Measurements from ENCODE around the gene PTPRG. TPM values are rescaled to one million over a fixed set of nuclear protein-coding genes. Genes with fewer than 3 reads are reported as not detected.

The PTPRG gene
- polyA plus RNA-seq, 3 donors = not detected

DNA sequence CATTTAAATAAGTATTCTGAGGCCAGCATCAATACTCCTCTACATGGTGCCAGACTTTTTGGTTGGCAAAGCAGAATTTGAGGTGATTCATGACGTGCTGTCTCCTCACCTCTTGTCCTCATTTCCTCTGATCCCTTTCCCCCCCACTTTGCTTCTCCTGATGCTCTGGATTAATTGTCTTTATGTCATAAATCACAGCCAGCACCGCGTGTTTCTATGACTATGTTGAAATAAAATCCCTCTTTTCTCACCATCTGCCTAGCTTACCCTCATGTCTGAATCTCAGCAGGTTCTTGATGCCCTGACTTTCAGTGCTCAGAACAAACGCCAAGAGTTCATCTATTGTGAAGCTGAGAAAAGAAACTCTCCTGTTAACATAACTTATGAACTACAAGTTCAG is 19.7 kb upstream of the PTPRG start:
- no peaks in the 10 kb centered on the region for H3K9me3 ChIP-seq (replicated peaks in 1 of 2; ENCODE audit: control insufficient read depth in 1 of 2, insufficient read depth in 1 of 2, low read length in 2 of 2)
- no peak overlapping the region for H3K4me3 ChIP-seq (replicated peaks in 1 of 3; ENCODE audit: low read depth in 2 of 3, low read length in 3 of 3)
- intact Hi-C loops (cut with micrococcal nuclease) = no loop called here
- no peaks in the 10 kb centered on the region for H3K79me2 ChIP-seq (ENCODE audit: insufficient read depth, low read length)
- H3K27ac ChIP-seq (ENCODE audit: low read depth in 1 of 2, low read length in 2 of 2) = no peak overlapping the region
- H2AFZ ChIP-seq (ENCODE audit: insufficient read depth, low read depth, low read length, poor library complexity, severe bottlenecking) = no peak overlapping the region
- H3K4me1 ChIP-seq (ENCODE audit: control insufficient read depth in 1 of 2, insufficient read depth in 2 of 2, low read length in 2 of 2) = no peaks in the 10 kb centered on the region
- no peaks in the 10 kb centered on the region for H4K20me1 ChIP-seq (ENCODE audit: insufficient read depth, low read length)
- TF ChIP-seq, protein P1, sequence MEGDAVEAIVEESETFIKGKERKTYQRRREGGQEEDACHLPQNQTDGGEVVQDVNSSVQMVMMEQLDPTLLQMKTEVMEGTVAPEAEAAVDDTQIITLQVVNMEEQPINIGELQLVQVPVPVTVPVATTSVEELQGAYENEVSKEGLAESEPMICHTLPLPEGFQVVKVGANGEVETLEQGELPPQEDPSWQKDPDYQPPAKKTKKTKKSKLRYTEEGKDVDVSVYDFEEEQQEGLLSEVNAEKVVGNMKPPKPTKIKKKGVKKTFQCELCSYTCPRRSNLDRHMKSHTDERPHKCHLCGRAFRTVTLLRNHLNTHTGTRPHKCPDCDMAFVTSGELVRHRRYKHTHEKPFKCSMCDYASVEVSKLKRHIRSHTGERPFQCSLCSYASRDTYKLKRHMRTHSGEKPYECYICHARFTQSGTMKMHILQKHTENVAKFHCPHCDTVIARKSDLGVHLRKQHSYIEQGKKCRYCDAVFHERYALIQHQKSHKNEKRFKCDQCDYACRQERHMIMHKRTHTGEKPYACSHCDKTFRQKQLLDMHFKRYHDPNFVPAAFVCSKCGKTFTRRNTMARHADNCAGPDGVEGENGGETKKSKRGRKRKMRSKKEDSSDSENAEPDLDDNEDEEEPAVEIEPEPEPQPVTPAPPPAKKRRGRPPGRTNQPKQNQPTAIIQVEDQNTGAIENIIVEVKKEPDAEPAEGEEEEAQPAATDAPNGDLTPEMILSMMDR (IDR thresholded peaks at IDR 0.05) = no peak
- Mint-ChIP-seq H3K4me1 (no peaks in the 10 kb centered on the region), H3K4me3 (no peak overlapping the region), H3K36me3 (no peaks in the 10 kb centered on the region), H3K27ac (no peak overlapping the region), H3K9me3 (peaks cover 2 to 23% (median 4%) of the 10 kb centered on the region in 7 donors), H3K27me3 (ENCODE audit: low read depth in 3 of 3) (peaks cover 3 to 6% (median 6%) of the 10 kb centered on the region in 3 donors)
- H3K9ac ChIP-seq (ENCODE audit: insufficient read depth, low read length, poor library complexity, severe bottlenecking) = no peak overlapping the region
- no peaks in the 10 kb centered on the region for H3K27me3 ChIP-seq (ENCODE audit: control insufficient read depth in 2 of 2, insufficient read depth in 2 of 2, low read length in 2 of 2)
- H3K36me3 ChIP-seq (replicated peaks in 1 of 2; ENCODE audit: control insufficient read depth in 1 of 2, insufficient read depth in 2 of 2, low read length in 2 of 2) = no peaks in the 10 kb centered on the region
- no peak overlapping the region for H3K4me2 ChIP-seq (replicated peaks; ENCODE audit: extremely low read depth, low read length, poor library complexity, severe bottlenecking)
- DNase-seq = no peak
- 81% methylated on average over 3 of the region's 4 CpGs for WGBS (ENCODE audit: insufficient coverage)

- intact Hi-C loops (cut with micrococcal nuclease) = no loop called here
- no peaks in the 10 kb centered on the region for H3K27me3 ChIP-seq (ENCODE audit: control insufficient read depth in 2 of 2, insufficient read depth in 2 of 2, low read length in 2 of 2)
- Mint-ChIP-seq H3K9me3 (peaks cover 2 to 27% (median 11%) of the 10 kb centered on the region in 7 donors), H3K27ac (no peak overlapping the region), H3K4me3 (no peak overlapping the region), H3K36me3 (no peaks in the 10 kb centered on the region), H3K4me1 (no peaks in the 10 kb centered on the region), H3K27me3 (ENCODE audit: low read depth in 3 of 3) (peaks cover 6 to 8% (median 6%) of the 10 kb centered on the region in 3 donors)
- TF ChIP-seq, protein P1 (IDR thresholded peaks at IDR 0.05) = no peak
- H3K36me3 ChIP-seq (replicated peaks in 1 of 2; ENCODE audit: control insufficient read depth in 1 of 2, insufficient read depth in 2 of 2, low read length in 2 of 2) = no peaks in the 10 kb centered on the region
- no peak overlapping the region for H3K4me3 ChIP-seq (replicated peaks in 1 of 3; ENCODE audit: low read depth in 2 of 3, low read length in 3 of 3)
- no peaks in the 10 kb centered on the region for H3K4me1 ChIP-seq (ENCODE audit: control insufficient read depth in 1 of 2, insufficient read depth in 2 of 2, low read length in 2 of 2)
- no CpG with 5 or more reads among the region's 2 CpGs for WGBS (ENCODE audit: insufficient coverage)
- H3K79me2 ChIP-seq (ENCODE audit: insufficient read depth, low read length) = no peaks in the 10 kb centered on the region
- H2AFZ ChIP-seq (ENCODE audit: insufficient read depth, low read depth, low read length, poor library complexity, severe bottlenecking) = no peak overlapping the region
- H3K9me3 ChIP-seq (replicated peaks in 1 of 2; ENCODE audit: control insufficient read depth in 1 of 2, insufficient read depth in 1 of 2, low read length in 2 of 2) = no peaks in the 10 kb centered on the region
- no peaks in the 10 kb centered on the region for H4K20me1 ChIP-seq (ENCODE audit: insufficient read depth, low read length)
- H3K27ac ChIP-seq (ENCODE audit: low read depth in 1 of 2, low read length in 2 of 2) = no peak overlapping the region
- DNase-seq = no peak
- H3K9ac ChIP-seq (ENCODE audit: insufficient read depth, low read length, poor library complexity, severe bottlenecking) = no peak overlapping the region
- H3K4me2 ChIP-seq (replicated peaks; ENCODE audit: extremely low read depth, low read length, poor library complexity, severe bottlenecking) = no peak overlapping the region
Measured at GRCh38 chr3:61545716-61546115, 15.7 kb upstream of the PTPRG start.
